H1 (cell line): ENCODE results near the gene PTDSS2. TPM values are rescaled to one million over a fixed set of nuclear protein-coding genes. Genes with fewer than 3 reads are reported as not detected.
A peak's percentile ranks its signal among the peaks of the same experiment; 100 is the strongest.

Experiments
- CTCF ChIA-PET: fragments of 300-600 bp; sonication (Branson Sonifier 250); formaldehyde crosslinking; loops from one replicate; lab custom pipeline; 2021; ENCODE audit not compliant: partially characterized antibody; lab: Charles Lee
- POLR2A ChIA-PET: fragments of 300-600 bp; sonication (Branson Sonifier 250); formaldehyde crosslinking; loops from one replicate; lab custom pipeline; 2021; ENCODE audit warnings: inconsistent platforms; ENCODE audit not compliant: partially characterized antibody; lab: Charles Lee
- DNase-seq, 2 experiments: peaks; one replicate each; pipeline versions ENCODE4 v3.0.0 to v3.0.0-alpha.2; 2010 to 2022; ENCODE audit warnings: low spot score in 2 of 2, low read depth in 1 of 2, mixed read lengths in 1 of 2
- FAIRE-seq: peaks from 2 replicates; lab custom pipeline; 2011; peaks lifted over from hg19 to GRCh38; lab: Jason Lieb, UNC
- H2AFZ ChIP-seq: 2 replicates; pipeline ENCODE4 v1.8.1; 2012; ENCODE audit warnings: low read length, inconsistent platforms
- H2AK5ac ChIP-seq: 2 replicates; pipeline ENCODE4 v1.6.1; 2013; ENCODE audit warnings: low read depth, low read length
- H2BK120ac ChIP-seq: replicated peaks from 2 replicates; pipeline ENCODE3; 2013; ENCODE audit warnings: low read depth, low read length, inconsistent platforms
- H2BK12ac ChIP-seq: 2 replicates; pipeline ENCODE4 v1.6.1; 2013; ENCODE audit warnings: low read depth, low read length
- H2BK15ac ChIP-seq: 2 replicates; pipeline ENCODE4 v1.6.1; 2013; ENCODE audit warnings: low read length
- H2BK20ac ChIP-seq: 2 replicates; pipeline ENCODE4 v1.6.1; 2013; ENCODE audit warnings: low read length
- H2BK5ac ChIP-seq: 2 replicates; pipeline ENCODE4 v1.6.1; 2013; ENCODE audit warnings: low read depth, low read length
- H3K14ac ChIP-seq: 2 replicates; pipeline ENCODE4 v1.6.1; 2013; ENCODE audit warnings: inconsistent platforms; ENCODE audit not compliant: insufficient read length
- H3K18ac ChIP-seq: 2 replicates; pipeline ENCODE4 v1.6.1; 2013; ENCODE audit warnings: low read length; ENCODE audit errors: extremely low read depth
- H3K23ac ChIP-seq: 2 replicates; pipeline ENCODE4 v1.6.1; 2013; ENCODE audit warnings: inconsistent platforms; ENCODE audit not compliant: insufficient read length
- H3K23me2 ChIP-seq: 2 replicates; pipeline ENCODE4 v1.6.1; 2013; ENCODE audit warnings: low read depth, low read length
- H3K27ac ChIP-seq: 2 replicates; pipeline ENCODE4 v1.6.1; 2011; ENCODE audit warnings: low read depth, low read length, inconsistent platforms
- H3K27me3 ChIP-seq, 4 experiments: replicated peaks in 1 of 4; 1 replicate in 1 of 4; 2 replicates in 3 of 4; pipeline versions ENCODE4 v1.6.1 to v1.8.1; 2011 to 2013; ENCODE audit warnings: low read length in 3 of 4, mild to moderate bottlenecking in 3 of 4, inconsistent platforms in 2 of 4, mixed read lengths in 2 of 4, moderate library complexity in 1 of 4; ENCODE audit not compliant: control insufficient read depth in 3 of 4, insufficient read depth in 3 of 4; ENCODE audit errors: extremely low read depth in 1 of 4
- H3K36me3 ChIP-seq, 4 experiments: 2 replicates each; pipeline versions ENCODE4 v1.6.1 to v1.8.1; 2011 to 2013; ENCODE audit warnings: mild to moderate bottlenecking in 4 of 4, low read length in 3 of 4, moderate library complexity in 2 of 4, control low read depth in 1 of 4, inconsistent platforms in 1 of 4; ENCODE audit not compliant: insufficient read depth in 4 of 4, control insufficient read depth in 2 of 4
- H3K4ac ChIP-seq: replicated peaks from 2 replicates; pipeline ENCODE3; 2013; ENCODE audit warnings: low read length, low read depth, mixed read lengths, inconsistent platforms; ENCODE audit not compliant: insufficient read length
- H3K4me1 ChIP-seq, 4 experiments: replicated peaks in 1 of 4; 1 replicate in 1 of 4; 2 replicates in 3 of 4; pipeline versions ENCODE4 v1.6.1 to v1.8.1; 2011 to 2013; ENCODE audit warnings: low read length in 3 of 4, inconsistent platforms in 2 of 4, mixed read lengths in 1 of 4; ENCODE audit not compliant: insufficient read depth in 4 of 4, control insufficient read depth in 3 of 4
- H3K4me2 ChIP-seq, 2 experiments: 2 replicates each; pipeline versions ENCODE4 v1.6.1 to v1.8.1; 2011 to 2013; ENCODE audit warnings: low read depth in 2 of 2, low read length in 2 of 2, control low read depth in 1 of 2, inconsistent platforms in 1 of 2, mild to moderate bottlenecking in 1 of 2; ENCODE audit not compliant: insufficient read depth in 1 of 2
- H3K4me3 ChIP-seq, 4 experiments: fragments of 200-600, 300-600 bp in 1 of 4; sonication (generic), shearing (Covaris generic), sonication (Bioruptor Twin) in 1 of 4; 2 replicates each; pipeline versions ENCODE4 v1.5.1 to v1.8.1; 2011 to 2016; ENCODE audit warnings: low read length in 4 of 4, low read depth in 3 of 4, control low read depth in 2 of 4, inconsistent platforms in 2 of 4, mild to moderate bottlenecking in 2 of 4, mixed read lengths in 1 of 4, moderate library complexity in 1 of 4; ENCODE audit not compliant: insufficient read depth in 2 of 4; ENCODE audit errors: extremely low read depth in 1 of 4
- H3K56ac ChIP-seq: replicated peaks from 2 replicates; pipeline ENCODE3; 2013; ENCODE audit warnings: low read depth, mild to moderate bottlenecking, mixed read lengths, low read length, inconsistent platforms; ENCODE audit not compliant: insufficient read length
- H3K79me1 ChIP-seq: 2 replicates; pipeline ENCODE4 v1.6.1; 2013; ENCODE audit warnings: low read depth, low read length, control low read depth
- H3K79me2 ChIP-seq, 2 experiments: 2 replicates each; pipeline versions ENCODE4 v1.6.1 to v1.8.1; 2012 to 2013; ENCODE audit warnings: low read length in 2 of 2, mild to moderate bottlenecking in 2 of 2, inconsistent platforms in 1 of 2; ENCODE audit not compliant: insufficient read depth in 2 of 2, control insufficient read depth in 1 of 2
- H3K9ac ChIP-seq, 4 experiments: replicated peaks in 1 of 4; 1 replicate in 1 of 4; 2 replicates in 3 of 4; pipeline versions ENCODE4 v1.6.1 to v1.8.1; 2011 to 2013; ENCODE audit warnings: low read depth in 3 of 4, low read length in 3 of 4, control low read depth in 2 of 4, mild to moderate bottlenecking in 2 of 4, moderate library complexity in 2 of 4, inconsistent platforms in 1 of 4; ENCODE audit errors: extremely low read depth in 1 of 4
- H3K9me3 ChIP-seq, 2 experiments: 2 replicates each; pipeline versions ENCODE4 v1.6.1 to v1.8.1; 2012 to 2013; ENCODE audit warnings: mild to moderate bottlenecking in 2 of 2, moderate library complexity in 2 of 2, control low read depth in 1 of 2, inconsistent platforms in 1 of 2, low read depth in 1 of 2, low read length in 1 of 2, mixed read lengths in 1 of 2; ENCODE audit not compliant: insufficient read depth in 2 of 2
- H4K20me1 ChIP-seq, 2 experiments: replicated peaks in 1 of 2; 2 replicates each; pipeline versions ENCODE3 to v1.8.1; 2011 to 2013; ENCODE audit warnings: inconsistent platforms in 2 of 2, low read length in 2 of 2, mild to moderate bottlenecking in 1 of 2; ENCODE audit not compliant: insufficient read depth in 2 of 2, control insufficient read depth in 1 of 2
- H4K5ac ChIP-seq: 2 replicates; pipeline ENCODE4 v1.6.1; 2013; ENCODE audit warnings: low read length, low read depth, mixed read lengths, inconsistent platforms; ENCODE audit not compliant: insufficient read length
- H4K8ac ChIP-seq: 2 replicates; pipeline ENCODE4 v1.8.0; 2013; ENCODE audit warnings: mild to moderate bottlenecking, moderate library complexity, low read length, inconsistent platforms; ENCODE audit not compliant: insufficient read depth; ENCODE audit errors: extremely low read depth
- H4K91ac ChIP-seq: replicated peaks from 2 replicates; pipeline ENCODE3; 2013; ENCODE audit warnings: low read length, mixed read lengths, inconsistent platforms; ENCODE audit not compliant: insufficient read length
- CHD1 ChIP-seq: IDR thresholded peaks from 2 replicates; pipeline ENCODE4 v1.6.1; 2012; ENCODE audit warnings: low read depth, low read length, improper control_type of control experiment
- CHD2 ChIP-seq: IDR thresholded peaks from 2 replicates; pipeline ENCODE4 v1.6.1; 2012; ENCODE audit warnings: low read length, improper control_type of control experiment
- CTCF ChIP-seq, 3 experiments: IDR thresholded peaks; 1 replicate in 2 of 3; 2 replicates in 1 of 3; pipeline versions ENCODE4 v1.5.1 to v1.6.1; 2011; ENCODE audit warnings: low read length in 3 of 3, mild to moderate bottlenecking in 3 of 3, inconsistent platforms in 2 of 3, low read depth in 1 of 3, moderate library complexity in 1 of 3; ENCODE audit not compliant: insufficient read depth in 1 of 3; ENCODE audit errors: control extremely low read depth in 1 of 3
- EZH2 ChIP-seq: fragments of 200-600 bp; sonication (generic); IDR thresholded peaks from 2 replicates; pipeline ENCODE4 v1.7.1; 2012; ENCODE audit warnings: low read depth, mild to moderate bottlenecking, moderate library complexity, low read length, inconsistent platforms; ENCODE audit not compliant: severe bottlenecking
- KDM4A ChIP-seq: IDR thresholded peaks from one replicate; pipeline ENCODE4 v1.7.1; 2012; ENCODE audit warnings: low read depth, mild to moderate bottlenecking, moderate library complexity, low read length, inconsistent platforms; ENCODE audit not compliant: severe bottlenecking
- POLR2A ChIP-seq, 2 experiments: IDR thresholded peaks; 1 replicate in 1 of 2; 2 replicates in 1 of 2; pipeline ENCODE4 v1.6.1; 2011; ENCODE audit warnings: low read depth in 2 of 2, low read length in 2 of 2, mild to moderate bottlenecking in 2 of 2; ENCODE audit errors: control extremely low read depth in 1 of 2
- SRF ChIP-seq: IDR thresholded peaks from 2 replicates; pipeline ENCODE4 v1.6.1; 2011; ENCODE audit warnings: mild to moderate bottlenecking, low read depth, low read length, moderate library complexity
- TCF12 ChIP-seq: IDR thresholded peaks from 2 replicates; pipeline ENCODE4 v1.6.1; 2011; ENCODE audit warnings: low read depth, mild to moderate bottlenecking, low read length
- USF2 ChIP-seq: IDR thresholded peaks from 2 replicates; pipeline ENCODE4 v1.6.1; 2011; ENCODE audit warnings: low read length, improper control_type of control experiment
- WGBS, 2 experiments: shearing (Covaris generic) in 1 of 2; methylation state at CpG; one replicate each; pipeline versions ENCODE4 v1.1.6 to v1.1.7; 2013 to 2015; ENCODE audit warnings: low lambda C conversion rate in 2 of 2, mixed read lengths in 2 of 2, inconsistent platforms in 1 of 2, low coverage in 1 of 2, missing lambda C conversion rate in 1 of 2; ENCODE audit not compliant: insufficient replicate concordance in 2 of 2, insufficient coverage in 1 of 2, insufficient read length in 1 of 2; ENCODE audit errors: extremely low coverage in 1 of 2, missing lambda C conversion rate in 1 of 2; 5-methylcytosine and 5-hydroxymethylcytosine counted together
- polyA plus RNA-seq, 7 experiments: library from polyadenylated mRNA; depleted of rRNA in 3 of 7; stranded (reverse) in 5 of 7; unstranded in 2 of 7; fragments of >200 nt in 5 of 7; fragments of 200-250 nt in 2 of 7; gene quantifications; 1 replicate in 5 of 7; 2 replicates in 1 of 7; 4 replicates in 1 of 7; pipeline versions ENCODE4 v1.2.1 to v1.2.3, GENCODE V29; 2011 to 2013; ENCODE audit warnings: missing spikeins in 2 of 7, mixed read lengths in 2 of 7
- total RNA-seq: library from RNA; stranded (reverse); fragmentation: NEBNext Ultra II Directional; extraction: Animal tissue kit (Norgen Biotek cat#: 25700); gene quantifications from 2 replicates; pipeline ENCODE4 v1.2.1, GENCODE V29; 2021

PTDSS2 gene
- total and polyA plus RNA-seq, 2 of the 8 experiments (the other 6 are each of a cell fraction or from before 2014, with no cell fraction given), result 48.7 to 68.2 TPM

- no peak overlapping the region for H3K4ac ChIP-seq
- POLR2A ChIA-PET, result interaction anchor here (1.1 to 5.9 kb wide), 7 partner anchors 9 to 94 kb away, joined by 3 to 41 read pairs (median 4); partner anchors contain the start of genes B4GALNT4 and SIGIRR
- H3K18ac ChIP-seq, result no peak overlapping the region
- CTCF ChIA-PET, result interaction anchor here (1.1 to 2.8 kb wide), 8 partner anchors 9 to 155 kb away, joined by 3 to 24 read pairs (median 5); partner anchors contain the start of gene PTDSS2
- WGBS, 2 experiments, result 89% methylated on average over 10 of the region's 17 CpGs; no CpG with 5 or more reads in 1 of the 2 experiments
- no peak overlapping the region for H2BK15ac ChIP-seq
- H2AFZ ChIP-seq, result no peak overlapping the region
- H2BK20ac ChIP-seq, result no peak overlapping the region
- no peak overlapping the region for H3K23ac ChIP-seq
- DNase-seq (peak in 1 of 2 experiments; percentile 54), FAIRE-seq (no peak)
- peaks cover 0 to 5% (median 0%) of the 10 kb centered on the region in 4 experiments; a peak in 2 of 7 replicates for H3K27me3 ChIP-seq
- H3K14ac ChIP-seq, result no peak overlapping the region
- no peak overlapping the region for H3K27ac ChIP-seq
- no peak overlapping the region for H3K56ac ChIP-seq
- peaks cover 3% of the 10 kb centered on the region; the same call in 1 of the 2 replicates for H3K23me2 ChIP-seq
- no peak overlapping the region for H3K4me3 ChIP-seq
- H3K4me2 ChIP-seq, result no peak overlapping the region
- no peak overlapping the region for H4K91ac ChIP-seq
- H3K9me3 ChIP-seq, result no peaks in the 10 kb centered on the region
- peaks cover 0 to 1% (median 0%) of the 10 kb centered on the region in 4 experiments; a peak in 2 of 8 replicates for H3K36me3 ChIP-seq
- H2BK120ac ChIP-seq, result no peak overlapping the region
- no peak overlapping the region for H2BK5ac ChIP-seq
- H3K4me1 ChIP-seq, result peaks cover 0 to 11% (median 6%) of the 10 kb centered on the region in 4 experiments; a peak in 4 of 7 replicates
- H2AK5ac ChIP-seq, result no peak overlapping the region
- H3K79me2 ChIP-seq, result no peaks in the 10 kb centered on the region
- no peak overlapping the region for H4K5ac ChIP-seq
- peaks cover 9 to 15% of the 10 kb centered on the region in 2 experiments for H4K20me1 ChIP-seq
- no peak overlapping the region for H4K8ac ChIP-seq
- H3K79me1 ChIP-seq, result peaks cover 2% of the 10 kb centered on the region; the same call in 1 of the 2 replicates
- no peak overlapping the region for H3K9ac ChIP-seq
- no peak overlapping the region for H2BK12ac ChIP-seq
- TF ChIP-seq KDM4A (no peak), CHD2 (no peak), CHD1 (no peak), USF2 (no peak), EZH2 (no peak), POLR2A (IDR thresholded peaks at IDR 0.05; ENCODE audit: control extremely low read depth in 1 of 2, low read depth in 2 of 2, low read length in 2 of 2) (peak in 1 of 2 experiments; percentile 17; a peak in 1 of 3 replicates), SRF (no peak), TCF12 (no peak), CTCF (IDR thresholded peaks at IDR 0.05; ENCODE audit: control extremely low read depth in 1 of 3, insufficient read depth in 1 of 3, low read depth in 1 of 3, low read length in 3 of 3) (peak in 1 of 3 experiments; percentile 14; a peak in 1 of 4 replicates)
These were observed 44.6 kb upstream of the PTDSS2 start for GRCh38 chr11:405323-405953.
